ENCODE results near the gene SOS1.
"Not testable (repeated sequence)": the region's sequence is repeated elsewhere in the genome, so short reads cannot be mapped to it uniquely, and the experiment has no call there.

Gene SOS1

GRCh38 chr2:39138837-39139211, 18.0 kb upstream of the SOS1 start:
- DNase-seq (ENCODE audit: low spot score) = no peak

- not testable (repeated sequence) for DNase-seq (ENCODE audit: low spot score)
Observed at GRCh38 chr2:39138187-39138836, 17.5 kb upstream of the SOS1 start.

GRCh38 chr2:39136799-39137198, 15.9 kb upstream of the SOS1 start:
- DNase-seq (ENCODE audit: low spot score) = no peak

GRCh38 chr2:39135690-39136259, 14.9 kb upstream of the SOS1 start:
- no peak for DNase-seq (ENCODE audit: low spot score)

- no peak for DNase-seq (ENCODE audit: low spot score)
Observed at GRCh38 chr2:39133215-39133851, 12.5 kb upstream of the SOS1 start.

GRCh38 chr2:39128919-39129391, 8.1 kb upstream of the SOS1 start:
- DNase-seq (ENCODE audit: low spot score) = no peak

- no peak for DNase-seq (ENCODE audit: low spot score)
Observed at GRCh38 chr2:39127973-39128372, 7.1 kb upstream of the SOS1 start.

- no peak for DNase-seq (ENCODE audit: low spot score)
Observed at GRCh38 chr2:39124746-39125057, 3.9 kb upstream of the SOS1 start.

GRCh38 chr2:39124000-39124745, 3.3 kb upstream of the SOS1 start:
- DNase-seq (ENCODE audit: low spot score) = peak; percentile 97

- no peak for DNase-seq (ENCODE audit: low spot score)
Observed at GRCh38 chr2:39123436-39123999, 2.7 kb upstream of the SOS1 start.

GRCh38 chr2:39121523-39122063, 742 bp upstream of the SOS1 start:
- DNase-seq (ENCODE audit: low spot score) = peak; percentile 20

- DNase-seq (ENCODE audit: low spot score) = no peak
Observed at GRCh38 chr2:39120521-39120770, 405 bp downstream of the SOS1 start.

GRCh38 chr2:39119732-39120520, 925 bp downstream of the SOS1 start:
- DNase-seq (ENCODE audit: low spot score) = peak; percentile 45

GRCh38 chr2:39118786-39119499, 1.9 kb downstream of the SOS1 start:
- DNase-seq (ENCODE audit: low spot score) = no peak

- no peak for DNase-seq (ENCODE audit: low spot score)
Observed at GRCh38 chr2:39115556-39115955, 5.3 kb downstream of the SOS1 start.

GRCh38 chr2:39114771-39115170, 6.1 kb downstream of the SOS1 start:
- no peak for DNase-seq (ENCODE audit: low spot score)

- no peak for DNase-seq (ENCODE audit: low spot score)
Observed at GRCh38 chr2:39109537-39109936, 11.3 kb downstream of the SOS1 start.

- no peak for DNase-seq (ENCODE audit: low spot score)
Observed at GRCh38 chr2:39108377-39108776, 12.5 kb downstream of the SOS1 start.

GRCh38 chr2:39107724-39108273, 13.1 kb downstream of the SOS1 start:
- no peak for DNase-seq (ENCODE audit: low spot score)

GRCh38 chr2:39107156-39107555, 13.7 kb downstream of the SOS1 start:
- DNase-seq (ENCODE audit: low spot score) = no peak
